Measurements from ENCODE around the gene TNFRSF1B.
"Not testable (repeated sequence)": the region's sequence is repeated elsewhere in the genome, so short reads cannot be mapped to it uniquely, and the experiment has no call there.

TNFRSF1B gene

GRCh38 chr1:12204140-12204539 lies 37.3 kb downstream of the TNFRSF1B start:
- Mint-ChIP-seq H3K4me1 (ENCODE audit: low read depth in 2 of 2) (peaks cover 61 to 66% of the 10 kb centered on the region in 2 donors), H3K4me3 (peak overlapping the region; percentile 57 to 60), H3K9me3 (no peaks in the 10 kb centered on the region), H3K36me3 (ENCODE audit: insufficient read depth) (peaks cover 81% of the 10 kb centered on the region), H3K27ac (peak overlapping the region; percentile 94), H3K27me3 (no peaks in the 10 kb centered on the region)
- DNase-seq (peak in 2 of 3 experiments; percentile 22 to 25), ATAC-seq (replicated peaks) (peak; percentile 14)

GRCh38 chr1:12204754-12205658 lies 38.2 kb downstream of the TNFRSF1B start:
- Mint-ChIP-seq H3K27me3 (no peaks in the 10 kb centered on the region), H3K4me3 (peak overlapping the region; percentile 57 to 60), H3K9me3 (no peaks in the 10 kb centered on the region), H3K36me3 (ENCODE audit: insufficient read depth) (peaks cover 75% of the 10 kb centered on the region), H3K27ac (peak overlapping the region; percentile 94), H3K4me1 (ENCODE audit: low read depth in 2 of 2) (peaks cover 64 to 68% of the 10 kb centered on the region in 2 donors)
- ATAC-seq (replicated peaks): no peak
- no peak for DNase-seq

- H3K9me3 Mint-ChIP-seq: no peaks in the 10 kb centered on the region
- ATAC-seq (replicated peaks) (no peak), DNase-seq (no peak)
- peaks cover 67 to 68% of the 10 kb centered on the region in 2 donors for H3K4me1 Mint-ChIP-seq (ENCODE audit: low read depth in 2 of 2)
- no peak overlapping the region for H3K4me3 Mint-ChIP-seq
- peaks cover 62% of the 10 kb centered on the region for H3K36me3 Mint-ChIP-seq (ENCODE audit: insufficient read depth)
- H3K27ac Mint-ChIP-seq: peak overlapping the region; percentile 94
- no peaks in the 10 kb centered on the region for H3K27me3 Mint-ChIP-seq
Measured at GRCh38 chr1:12206238-12206637, 39.4 kb downstream of the TNFRSF1B start.

GRCh38 chr1:12206792-12207424 lies 40.1 kb downstream of the TNFRSF1B start:
- no peak for ATAC-seq (replicated peaks)
- Mint-ChIP-seq H3K4me3 (no peak overlapping the region), H3K4me1 (ENCODE audit: low read depth in 2 of 2) (peaks cover 61 to 63% of the 10 kb centered on the region in 2 donors), H3K27me3 (no peaks in the 10 kb centered on the region), H3K9me3 (no peaks in the 10 kb centered on the region), H3K27ac (peak overlapping the region in 1 of 2 donors; percentile 93), H3K36me3 (ENCODE audit: insufficient read depth) (peaks cover 56% of the 10 kb centered on the region)
- DNase-seq: no peak

DNA sequence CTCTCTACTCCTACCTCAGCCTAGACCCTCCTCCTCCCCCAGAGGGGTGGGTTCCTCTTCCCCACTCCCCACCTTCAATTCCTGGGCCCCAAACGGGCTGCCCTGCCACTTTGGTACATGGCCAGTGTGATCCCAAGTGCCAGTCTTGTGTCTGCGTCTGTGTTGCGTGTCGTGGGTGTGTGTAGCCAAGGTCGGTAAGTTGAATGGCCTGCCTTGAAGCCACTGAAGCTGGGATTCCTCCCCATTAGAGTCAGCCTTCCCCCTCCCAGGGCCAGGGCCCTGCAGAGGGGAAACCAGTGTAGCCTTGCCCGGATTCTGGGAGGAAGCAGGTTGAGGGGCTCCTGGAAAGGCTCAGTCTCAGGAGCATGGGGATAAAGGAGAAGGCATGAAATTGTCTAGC lies 41.5 kb downstream of the TNFRSF1B start:
- peak overlapping the region; percentile 82 to 93 for H3K27ac Mint-ChIP-seq
- peaks cover 47% of the 10 kb centered on the region for H3K36me3 Mint-ChIP-seq (ENCODE audit: insufficient read depth)
- no peak for DNase-seq
- no peaks in the 10 kb centered on the region for H3K9me3 Mint-ChIP-seq
- H3K27me3 Mint-ChIP-seq: no peaks in the 10 kb centered on the region
- no peak for ATAC-seq (replicated peaks)
- H3K4me1 Mint-ChIP-seq (ENCODE audit: low read depth in 2 of 2): peaks cover 55 to 56% of the 10 kb centered on the region in 2 donors
- H3K4me3 Mint-ChIP-seq: peak overlapping the region; percentile 27 to 49

GRCh38 chr1:12208764-12209494 lies 42.1 kb downstream of the TNFRSF1B start:
- DNase-seq (peak; percentile 85 to 91 (median 89)), ATAC-seq (replicated peaks) (peak; percentile 72)
- peaks cover 40% of the 10 kb centered on the region for H3K36me3 Mint-ChIP-seq (ENCODE audit: insufficient read depth)
- H3K4me1 Mint-ChIP-seq (ENCODE audit: low read depth in 2 of 2): peaks cover 49 to 50% of the 10 kb centered on the region in 2 donors
- peak overlapping the region; percentile 82 to 93 for H3K27ac Mint-ChIP-seq
- H3K4me3 Mint-ChIP-seq: peak overlapping the region; percentile 27 to 49
- H3K9me3 Mint-ChIP-seq: no peaks in the 10 kb centered on the region
- H3K27me3 Mint-ChIP-seq: no peaks in the 10 kb centered on the region

DNA sequence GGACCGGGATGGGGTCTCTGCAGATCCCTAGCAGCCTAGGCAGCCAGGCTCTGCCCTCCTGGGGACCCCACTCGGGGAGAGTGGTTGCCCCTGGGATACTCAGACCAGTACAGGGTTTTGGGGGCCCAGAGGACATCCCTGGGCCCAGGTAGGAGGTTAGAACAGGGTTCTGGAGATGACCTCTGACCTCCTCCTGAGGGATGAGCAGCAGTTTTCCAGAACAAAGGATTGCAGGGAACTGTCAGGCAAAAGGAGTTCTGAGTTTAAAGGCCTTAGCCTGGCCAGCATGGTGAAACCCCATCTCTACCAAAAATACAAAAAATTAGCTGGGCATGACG lies 42.7 kb downstream of the TNFRSF1B start:
- H3K36me3 Mint-ChIP-seq (ENCODE audit: insufficient read depth): peaks cover 39% of the 10 kb centered on the region
- H3K4me1 Mint-ChIP-seq (ENCODE audit: low read depth in 2 of 2): peaks cover 44% of the 10 kb centered on the region in 2 donors
- peak overlapping the region in 1 of 2 donors; percentile 93 for H3K27ac Mint-ChIP-seq
- DNase-seq: no peak
- peak overlapping the region; percentile 27 to 49 for H3K4me3 Mint-ChIP-seq
- no peak for ATAC-seq (replicated peaks)
- H3K27me3 Mint-ChIP-seq: no peaks in the 10 kb centered on the region
- no peaks in the 10 kb centered on the region for H3K9me3 Mint-ChIP-seq

DNA sequence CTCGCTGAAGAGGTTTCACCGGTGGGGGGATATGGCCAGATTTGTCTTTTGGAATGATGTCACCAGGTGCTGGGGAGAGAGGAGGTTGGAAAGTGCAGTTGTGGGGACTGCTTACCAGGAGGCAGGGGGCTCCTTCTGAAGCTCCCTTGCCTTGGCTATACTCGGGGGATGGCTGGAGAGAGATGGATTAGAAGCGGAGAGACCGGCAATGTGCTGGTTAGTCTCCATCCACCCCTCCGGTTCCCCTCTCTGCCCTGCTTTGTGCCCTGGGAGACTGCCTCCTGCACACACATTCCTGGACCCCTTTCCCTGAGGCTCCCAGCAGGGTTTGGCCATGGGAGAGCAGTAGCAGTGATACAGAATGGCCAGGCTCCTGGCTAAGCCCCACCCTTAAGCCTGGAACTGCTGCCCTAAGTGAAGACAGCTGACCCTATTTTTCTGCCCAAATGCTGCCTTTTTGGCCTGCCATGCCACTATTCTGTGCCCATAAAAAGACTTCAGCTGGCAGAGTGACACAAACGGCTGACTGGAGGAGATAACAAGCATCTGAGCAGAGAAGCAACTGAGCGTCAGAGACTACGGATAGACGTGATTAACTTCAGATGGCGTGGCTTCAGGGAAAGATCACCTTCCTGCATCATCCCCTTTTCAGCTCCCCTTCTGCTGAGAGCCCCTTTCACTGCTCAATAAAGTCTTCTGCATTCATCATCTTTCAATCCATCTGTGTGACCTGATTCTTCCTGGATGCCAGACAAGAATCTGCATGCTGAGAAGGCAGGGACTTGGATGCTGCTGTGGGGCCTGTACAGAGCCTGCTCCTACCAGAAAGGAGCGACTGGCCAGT lies 48.5 kb downstream of the TNFRSF1B start:
- Mint-ChIP-seq H3K27me3 (peaks cover 0 to 7% of the 10 kb centered on the region in 2 donors), H3K4me3 (no peak overlapping the region), H3K9me3 (no peaks in the 10 kb centered on the region), H3K27ac (no peak overlapping the region), H3K36me3 (ENCODE audit: insufficient read depth) (no peaks in the 10 kb centered on the region), H3K4me1 (ENCODE audit: low read depth in 2 of 2) (peaks cover 18 to 19% of the 10 kb centered on the region in 2 donors)
- DNase-seq (no peak), ATAC-seq (replicated peaks) (no peak)

- Mint-ChIP-seq H3K9me3 (no peaks in the 10 kb centered on the region), H3K4me3 (no peak overlapping the region), H3K27me3 (peaks cover 0 to 7% of the 10 kb centered on the region in 2 donors), H3K4me1 (ENCODE audit: low read depth in 2 of 2) (peaks cover 4 to 6% of the 10 kb centered on the region in 2 donors), H3K36me3 (ENCODE audit: insufficient read depth) (no peaks in the 10 kb centered on the region), H3K27ac (no peak overlapping the region)
- ATAC-seq (replicated peaks) (no peak), DNase-seq (no peak)
Measured at GRCh38 chr1:12219800-12220199, 53.0 kb downstream of the TNFRSF1B start.

- Mint-ChIP-seq H3K36me3 (ENCODE audit: insufficient read depth) (no peaks in the 10 kb centered on the region), H3K4me3 (no peak overlapping the region), H3K9me3 (no peaks in the 10 kb centered on the region), H3K27ac (no peak overlapping the region), H3K27me3 (peaks cover 0 to 6% of the 10 kb centered on the region in 2 donors), H3K4me1 (ENCODE audit: low read depth in 2 of 2) (peaks cover 4 to 6% of the 10 kb centered on the region in 2 donors)
- ATAC-seq (replicated peaks): no peak
- no peak for DNase-seq
Measured at GRCh38 chr1:12220890-12221289, 54.1 kb downstream of the TNFRSF1B start.

DNA sequence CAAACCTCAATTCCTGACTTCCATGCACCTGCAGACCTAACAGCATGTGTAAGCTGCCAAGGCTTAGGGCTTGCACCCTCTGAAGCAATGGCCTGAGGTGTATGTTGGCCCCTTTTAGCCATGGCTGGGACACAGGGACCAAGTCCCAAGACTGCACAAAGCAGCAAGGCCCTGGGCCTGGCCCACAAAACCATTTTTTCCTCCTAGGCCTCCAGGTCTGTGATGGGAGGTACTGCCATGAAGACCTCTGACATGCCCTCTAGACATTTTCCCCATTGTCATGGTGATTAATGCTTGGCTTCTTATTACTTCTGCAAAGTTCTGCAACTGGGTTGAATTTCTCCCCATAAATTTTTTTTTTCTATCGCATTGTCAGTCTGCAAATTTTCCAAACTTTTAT lies 55.9 kb downstream of the TNFRSF1B start:
- H3K9me3 Mint-ChIP-seq, H3K27ac Mint-ChIP-seq: not testable (repeated sequence)

GRCh38 chr1:12224092-12224491 lies 57.3 kb downstream of the TNFRSF1B start:
- H3K4me3 Mint-ChIP-seq; H3K27ac Mint-ChIP-seq; DNase-seq; ATAC-seq (replicated peaks); H3K4me1 Mint-ChIP-seq (ENCODE audit: low read depth in 2 of 2); H3K9me3 Mint-ChIP-seq; H3K36me3 Mint-ChIP-seq (ENCODE audit: insufficient read depth); H3K27me3 Mint-ChIP-seq: not testable (repeated sequence)

More for the DNA sequence above, 55.9 kb downstream of the TNFRSF1B start:
- H3K27me3 Mint-ChIP-seq; H3K4me1 Mint-ChIP-seq (ENCODE audit: low read depth in 2 of 2); DNase-seq; H3K4me3 Mint-ChIP-seq; ATAC-seq (replicated peaks); H3K36me3 Mint-ChIP-seq (ENCODE audit: insufficient read depth): not testable (repeated sequence)
